Left cardiac atrium (tissue), 4 donors: ENCODE results near the gene MYO5C. TPM values are rescaled to one million over a fixed set of nuclear protein-coding genes. Genes with fewer than 3 reads are reported as not detected.

Experiments
- ATAC-seq, 2 donors: fragments of 200-7000 bp; cut with Tn5 transposase; one replicate each; pipeline ENCODE4 v1.9.1; 2020; ENCODE audit warnings: mild to moderate bottlenecking in 2 of 2, moderate library complexity in 2 of 2
- DNase-seq: peaks from one replicate; pipeline ENCODE4 v3.0.0-alpha.2; 2020
- intact Hi-C, 2 donors: fragments of 100-400 bp; cut with DNase I; formaldehyde crosslinking; loops; one replicate each; pipeline versions ENCODE4 v1.14.1 to v1.15.1; 2022 to 2023
- long read RNA-seq: library from polyadenylated mRNA; unstranded; transcript quantifications from one replicate; pipeline ENCODE4 v2.0.0, GENCODE V29; 2021
- total RNA-seq, 2 donors: library from RNA; stranded (reverse); fragmentation: NEBNext Ultra II Directional; extraction: Animal tissue kit (Norgen Biotek cat#: 25700); gene quantifications; one replicate each; pipeline ENCODE4 v1.2.1, GENCODE V29; 2021
- donor health status: DM: no; HTN: yes; CAD: no.
- donor health status: DM: no; HTN: yes; CAD: no; lungs with severe emphysema.
- donor health status: DM: yes; HTN: yes; CAD: no.
- donor health status: Dilated cardiomyopathy.

Gene MYO5C
- 10 to 100 TPM in 1 of 2 donors, 1 to 10 TPM in 1; 8.2 to 17.1 TPM for total RNA-seq
- long read RNA-seq, partial matches to known transcripts = 19 of 27 reads
- long read RNA-seq, other reads (novel, unspliced or antisense) = 8 of 27 reads

- intact Hi-C loops = no loop called here
- peak; percentile 78 for DNase-seq
These were observed at the start of gene MYO5C for GRCh38 chr15:52295421-52296001. TSS of gene MYO5C (minus strand) at chr15:52295804. CDS start at chr15:52295636, 168 bp downstream.

GRCh38 chr15:52344592-52344991 is 49.0 kb upstream of the MYO5C start:
- ATAC-seq = peak; percentile 80 to 87
- no peak for DNase-seq
- intact Hi-C loops = loop anchor here in 1 of 2 donors (10.0 kb wide), 1 partner anchor 220 kb away; the partner anchor contains the start of gene ARPP19

More at GRCh38 chr15:52295421-52296001, at the start of gene MYO5C:
- ATAC-seq = peak; percentile 97 to 98

- DNase-seq (no peak), ATAC-seq (no peak)
- intact Hi-C loops = loop anchor here in 1 of 2 donors (10.0 kb wide), 1 partner anchor 221 kb away; the partner anchor contains the start of gene ARPP19
These were observed 48.2 kb upstream of the MYO5C start for GRCh38 chr15:52343831-52344230.

GRCh38 chr15:52340093-52340492 is 44.5 kb upstream of the MYO5C start:
- intact Hi-C loops = loop anchor here in 1 of 2 donors (10.0 kb wide), 1 partner anchor 225 kb away; the partner anchor contains the start of gene ARPP19
- no peak for DNase-seq
- ATAC-seq = no peak

GRCh38 chr15:52338891-52339290 is 43.3 kb upstream of the MYO5C start:
- DNase-seq = no peak
- intact Hi-C loops = loop anchor here (10.0 kb wide), 2 partner anchors 196 to 226 kb away; partner anchors contain the start of gene ARPP19 (in 1 of the 2)

GRCh38 chr15:52338058-52338457 is 42.5 kb upstream of the MYO5C start:
- peak; percentile 57 to 64 for ATAC-seq
- intact Hi-C loops = loop anchor here (10.0 kb wide), 2 partner anchors 197 to 227 kb away; partner anchors contain the start of gene ARPP19 (in 1 of the 2)

More at GRCh38 chr15:52338891-52339290, 43.3 kb upstream of the MYO5C start:
- ATAC-seq = no peak

GRCh38 chr15:52337198-52337853 is 41.7 kb upstream of the MYO5C start:
- DNase-seq (no peak), ATAC-seq (peak; percentile 55 to 58)
- intact Hi-C loops = loop anchor here (10.0 kb wide), 2 partner anchors 197 to 227 kb away; partner anchors contain the start of gene ARPP19 (in 1 of the 2)

More at GRCh38 chr15:52338058-52338457, 42.5 kb upstream of the MYO5C start:
- DNase-seq = no peak

- intact Hi-C loops = loop anchor here (10.0 kb wide), 2 partner anchors 198 to 228 kb away; partner anchors contain the start of gene ARPP19 (in 1 of the 2)
- ATAC-seq = no peak
- DNase-seq = no peak
These were observed 40.9 kb upstream of the MYO5C start for GRCh38 chr15:52336529-52336928.

GRCh38 chr15:52334491-52335160 is 39.0 kb upstream of the MYO5C start:
- DNase-seq = no peak
- intact Hi-C loops = loop anchor here (10.0 kb wide), 2 partner anchors 200 to 230 kb away; partner anchors contain the start of gene ARPP19 (in 1 of the 2)
- no peak for ATAC-seq

- DNase-seq (no peak), ATAC-seq (peak; percentile 60 to 88)
- intact Hi-C loops = loop anchor here (10.0 kb wide), 2 partner anchors 203 to 233 kb away; partner anchors contain the start of gene ARPP19 (in 1 of the 2)
These were observed 36.1 kb upstream of the MYO5C start for GRCh38 chr15:52331490-52332240.

- no peak for DNase-seq
- no peak for ATAC-seq
- intact Hi-C loops = loop anchor here (10.0 kb wide), 2 partner anchors 205 to 235 kb away; partner anchors contain the start of gene ARPP19 (in 1 of the 2)
These were observed 34.4 kb upstream of the MYO5C start for GRCh38 chr15:52329987-52330386.

GRCh38 chr15:52329150-52329549 is 33.5 kb upstream of the MYO5C start:
- ATAC-seq (no peak), DNase-seq (no peak)
- intact Hi-C loops = no loop called here

GRCh38 chr15:52328680-52329079 is 33.1 kb upstream of the MYO5C start:
- intact Hi-C loops = no loop called here
- no peak for ATAC-seq
- DNase-seq = no peak

- ATAC-seq = peak; percentile 63 to 68
- intact Hi-C loops = no loop called here
- no peak for DNase-seq
These were observed 31.2 kb upstream of the MYO5C start for GRCh38 chr15:52326756-52327155.

GRCh38 chr15:52324109-52324508 is 28.5 kb upstream of the MYO5C start:
- ATAC-seq (no peak), DNase-seq (no peak)
- intact Hi-C loops = no loop called here

GRCh38 chr15:52318729-52319500 is 23.3 kb upstream of the MYO5C start:
- ATAC-seq = peak; percentile 82 to 84
- peak; percentile 63 for DNase-seq

GRCh38 chr15:52317688-52318087 is 22.1 kb upstream of the MYO5C start:
- ATAC-seq = no peak
- no peak for DNase-seq
- intact Hi-C loops = no loop called here

More at GRCh38 chr15:52318729-52319500, 23.3 kb upstream of the MYO5C start:
- intact Hi-C loops = no loop called here

- intact Hi-C loops = no loop called here
- DNase-seq (no peak), ATAC-seq (no peak)
These were observed 21.4 kb upstream of the MYO5C start for GRCh38 chr15:52317022-52317421.
